Adrenal gland (tissue), 5 donors: Measurements from ENCODE around the gene LRRC31.

Source experiments
- CTCF ChIP-seq, 6 experiments: fragments of 450-650 bp in 4 of 6; fragments of 200-600 bp in 2 of 6; sonication (generic) in 1 of 6; IDR thresholded peaks; 1 replicate in 5 of 6; 2 replicates in 1 of 6; pipeline versions ENCODE4 v1.5.1 to v1.8.0; 2016 to 2021; ENCODE audit warnings: antibody characterized with exemption in 6 of 6, mild to moderate bottlenecking in 2 of 6, moderate library complexity in 1 of 6
- POLR2A ChIP-seq, 2 donors: fragments of 450-650 bp; IDR thresholded peaks; one replicate each; pipeline ENCODE4 v1.6.1; 2017; ENCODE audit warnings: antibody characterized with exemption in 2 of 2, mild to moderate bottlenecking in 2 of 2, moderate library complexity in 1 of 2
- donor health status: DM: no; HTN: no; CAD: no.

GRCh38 chr3:169855514-169855913, 14.2 kb downstream of the LRRC31 start:
- TF ChIP-seq CTCF (IDR thresholded peaks at IDR 0.05) (no peak), POLR2A (IDR thresholded peaks at IDR 0.05) (no peak)
